HG03378 (cell line): Measurements from ENCODE around the gene CIAPIN1.
"Not testable (repeated sequence)": the region's sequence is repeated elsewhere in the genome, so short reads cannot be mapped to it uniquely, and the experiment has no call there.

Experiments used
- ATAC-seq: cut with Tn5 transposase; IDR thresholded peaks from one replicate; pipeline ENCODE4 v1.9.1; 2021; ENCODE audit warnings: mild to moderate bottlenecking, moderate library complexity; ENCODE audit not compliant: unreplicated experiment

The CIAPIN1 gene

GRCh38 chr16:57409065-57409464, 38.1 kb downstream of the CIAPIN1 start:
- ATAC-seq = no peak

- no peak for ATAC-seq
Observed at GRCh38 chr16:57407521-57408353, 39.4 kb downstream of the CIAPIN1 start.

GRCh38 chr16:57406881-57407280, 40.3 kb downstream of the CIAPIN1 start:
- no peak for ATAC-seq

- no peak for ATAC-seq
Observed at GRCh38 chr16:57405097-57405496, 42.1 kb downstream of the CIAPIN1 start.

GRCh38 chr16:57403965-57404817, 43.0 kb downstream of the CIAPIN1 start, which contains the start of gene CCL17:
Gene CCL17 (plus strand): TSS chr16:57404767. CDS start chr16:57413933, 9,166 bp downstream.
- no peak for ATAC-seq

- ATAC-seq = no peak
Observed at GRCh38 chr16:57401943-57402640, 45.1 kb downstream of the CIAPIN1 start.

GRCh38 chr16:57397493-57397892, 49.7 kb downstream of the CIAPIN1 start:
- not testable (repeated sequence) for ATAC-seq

- no peak for ATAC-seq
Observed at GRCh38 chr16:57396786-57397185, 50.4 kb downstream of the CIAPIN1 start.

GRCh38 chr16:57395026-57395425, 52.2 kb downstream of the CIAPIN1 start:
- ATAC-seq = no peak

GRCh38 chr16:57394444-57394843, 52.7 kb downstream of the CIAPIN1 start:
- ATAC-seq = no peak

GRCh38 chr16:57392694-57393093, 54.5 kb downstream of the CIAPIN1 start:
- no peak for ATAC-seq

GRCh38 chr16:57391708-57392107, 55.5 kb downstream of the CIAPIN1 start:
- ATAC-seq = no peak

- no peak for ATAC-seq
Observed at GRCh38 chr16:57391300-57391699, 55.9 kb downstream of the CIAPIN1 start.

- no peak for ATAC-seq
Observed at GRCh38 chr16:57390636-57391295, 56.4 kb downstream of the CIAPIN1 start.

GRCh38 chr16:57389087-57389468, 58.1 kb downstream of the CIAPIN1 start:
- ATAC-seq = no peak

GRCh38 chr16:57388359-57389086, 58.7 kb downstream of the CIAPIN1 start:
- no peak for ATAC-seq

- no peak for ATAC-seq
Observed at GRCh38 chr16:57387598-57388354, 59.4 kb downstream of the CIAPIN1 start.

GRCh38 chr16:57386381-57386951, 60.7 kb downstream of the CIAPIN1 start:
- no peak for ATAC-seq

- no peak for ATAC-seq
Observed at GRCh38 chr16:57385083-57385482, 62.1 kb downstream of the CIAPIN1 start.
